PC-9 (cell line): ENCODE results near the gene REPS2.

Source experiments
- CTCF ChIP-seq: fragments of 200-600 bp; sonication (generic); conservative IDR thresholded peaks from 2 replicates; pipeline ENCODE4 v1.6.1; 2017; ENCODE audit warnings: mixed run types, antibody characterized with exemption, mild to moderate bottlenecking, moderate library complexity
- EZH2 ChIP-seq: fragments of 200-600 bp; sonication (generic); IDR thresholded peaks from 2 replicates; pipeline ENCODE4 v1.8.0; 2017; ENCODE audit warnings: antibody characterized with exemption, low read depth

DNA sequence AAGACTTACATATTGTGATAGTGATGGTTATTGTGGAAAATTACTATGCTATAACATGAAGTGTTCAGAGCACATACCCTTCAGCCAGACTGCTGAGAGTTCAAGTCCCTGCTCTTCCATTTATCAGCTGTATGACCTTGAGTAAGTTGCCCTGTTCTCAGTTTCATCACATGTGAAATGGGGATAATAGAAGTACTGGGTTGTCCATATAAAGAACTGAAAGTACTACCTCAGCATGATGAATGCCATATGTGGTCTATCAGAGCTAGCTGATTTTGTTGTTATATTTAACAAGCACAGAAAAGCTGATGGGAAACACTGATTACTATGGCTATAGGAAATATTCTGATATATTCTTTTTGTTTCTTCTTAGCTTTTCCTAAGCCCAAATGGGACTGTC lies 115.6 kb downstream of the REPS2 start:
- TF ChIP-seq CTCF (no peak), EZH2 (no peak)
